ENCODE results near the gene ZNF688. TPM values are rescaled to one million over a fixed set of nuclear protein-coding genes. Genes with fewer than 3 reads are reported as not detected.
A peak's percentile ranks its signal among the peaks of the same experiment; 100 is the strongest.
"Not testable (repeated sequence)": the region's sequence is repeated elsewhere in the genome, so short reads cannot be mapped to it uniquely, and the experiment has no call there.

The ZNF688 gene
- total RNA-seq, 2 donors from 2014 or later: 11.4 to 14.0 TPM

DNA sequence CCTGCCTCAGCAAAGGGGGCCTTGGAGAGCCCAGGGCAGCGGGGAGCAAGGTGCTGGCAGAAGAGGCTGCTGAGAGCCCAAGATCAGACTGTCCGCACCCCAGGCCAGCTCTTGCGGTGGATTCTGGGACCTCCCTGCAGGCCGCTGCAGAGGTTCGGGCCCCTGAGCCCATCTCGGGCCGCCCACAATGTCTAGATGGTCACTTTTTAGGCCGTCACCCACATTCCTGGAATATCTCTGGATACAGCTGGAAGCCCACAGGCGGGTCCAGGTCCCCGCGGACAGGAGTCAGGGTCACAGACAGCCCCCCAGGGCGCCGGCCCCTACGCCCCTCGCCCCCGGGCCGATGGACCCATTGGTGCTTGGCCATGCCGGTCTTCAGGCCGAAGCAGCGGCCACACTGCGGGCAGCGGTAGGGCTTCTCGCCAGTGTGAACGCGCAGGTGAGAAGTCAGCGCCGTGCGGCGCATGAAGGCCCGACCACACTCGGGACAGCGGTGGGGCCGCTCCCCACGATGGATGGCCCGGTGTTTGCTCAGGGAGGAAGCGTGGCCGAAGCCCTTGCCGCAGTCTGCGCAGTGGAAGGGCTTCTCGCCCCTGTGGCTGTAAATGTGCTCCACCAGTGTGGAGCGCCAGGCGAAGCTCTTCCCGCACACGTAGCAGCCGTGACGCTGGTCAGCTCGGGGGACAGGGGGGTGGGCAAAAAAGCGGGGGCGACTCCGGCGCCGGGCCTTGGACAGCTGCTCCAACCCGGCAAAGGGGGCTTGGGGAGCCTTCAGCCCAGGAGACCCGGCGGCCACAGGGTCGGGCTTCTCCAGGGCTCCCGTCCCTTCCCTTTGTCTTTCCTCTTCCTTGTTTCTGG, 39.0 kb downstream of the ZNF688 start:
- H3K4me3 Mint-ChIP-seq: peak overlapping the region; percentile 98

DNA sequence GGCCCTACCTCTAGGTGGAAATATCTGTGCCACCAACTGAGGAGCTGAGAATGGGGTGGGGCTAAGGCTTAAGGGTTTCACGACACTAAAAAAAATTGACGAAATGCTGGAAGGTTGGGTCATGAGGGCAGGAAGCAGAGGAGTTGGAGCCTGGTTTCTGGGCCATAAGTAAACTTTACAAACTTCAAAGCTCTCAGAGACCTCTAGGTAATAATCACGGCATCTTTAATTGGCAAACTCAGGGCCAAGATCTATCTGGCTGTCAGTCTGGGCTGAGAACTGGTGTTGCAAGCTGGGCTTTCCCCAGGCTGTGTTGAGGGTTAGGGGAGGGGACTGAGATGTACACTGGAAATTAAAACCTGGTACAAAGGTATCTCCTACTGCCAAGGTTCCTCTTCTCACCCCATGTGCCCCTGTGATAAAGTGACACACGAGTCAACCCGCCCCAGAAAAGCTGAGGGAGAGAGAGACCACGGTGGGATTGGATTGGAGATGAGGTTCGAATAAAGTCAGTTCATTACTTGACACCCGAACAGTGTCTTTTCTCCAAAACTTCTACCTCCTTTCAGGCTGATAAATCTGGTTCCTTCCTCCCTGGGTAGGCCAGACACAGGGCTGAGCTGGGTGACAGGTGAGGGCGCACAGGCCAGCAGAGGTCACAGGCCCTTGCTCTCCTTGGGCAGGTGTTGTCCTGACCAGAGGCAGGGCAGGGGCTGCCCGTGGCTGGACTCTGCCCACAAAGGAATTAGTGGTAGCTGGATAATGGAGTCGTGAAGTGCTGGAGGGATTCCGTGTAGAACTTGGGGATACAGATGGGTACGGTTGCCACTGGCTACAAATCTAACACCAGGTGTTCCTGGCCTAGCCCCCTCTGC, 41.1 kb downstream of the ZNF688 start:
- peaks cover 36% of the 10 kb centered on the region for H3K4me1 Mint-ChIP-seq

More for the DNA sequence above, 39.0 kb downstream of the ZNF688 start:
- no peaks in the 10 kb centered on the region for H3K36me3 Mint-ChIP-seq (ENCODE audit: low read depth)
- H3K4me1 Mint-ChIP-seq: peaks cover 45% of the 10 kb centered on the region
- no peaks in the 10 kb centered on the region for H3K27me3 Mint-ChIP-seq
- H3K27ac Mint-ChIP-seq: peak overlapping the region; percentile 99
- H3K9me3 ChIP-seq (ENCODE audit: control insufficient read depth, low read length, poor library complexity, severe bottlenecking): no peaks in the 10 kb centered on the region
- ATAC-seq (no peak), DNase-seq (no peak)

DNA sequence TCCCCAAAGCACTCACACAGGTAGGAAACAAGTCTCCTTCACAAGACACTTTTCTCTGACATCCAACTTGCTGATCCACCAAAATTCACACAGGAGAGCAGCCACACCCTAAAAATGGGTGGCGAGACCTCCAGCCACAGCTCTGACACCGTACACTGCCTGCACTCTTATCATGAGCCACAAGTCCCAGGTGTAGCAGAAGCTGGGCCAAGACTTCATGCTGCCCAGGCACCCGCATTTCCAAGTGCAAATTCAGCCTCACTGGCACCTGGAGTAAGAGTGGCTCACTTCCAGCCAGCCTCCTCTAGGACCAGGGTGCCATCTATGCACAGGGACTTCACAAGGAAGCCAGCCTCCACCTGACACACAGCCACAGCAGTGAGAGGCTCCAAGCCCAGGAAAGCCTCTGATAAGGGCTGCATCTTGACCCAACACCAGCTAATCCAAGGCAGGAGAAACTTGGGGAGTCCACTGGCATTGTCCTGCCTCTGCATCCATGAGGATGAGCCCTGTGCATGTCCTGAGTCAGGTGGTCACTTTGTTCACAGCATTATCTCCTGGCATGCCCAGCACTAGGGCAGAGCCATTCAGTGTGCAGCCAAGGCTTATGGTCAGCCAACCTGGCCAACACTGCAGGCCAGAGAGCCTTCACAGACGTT, 42.6 kb downstream of the ZNF688 start:
- H3K4me1 Mint-ChIP-seq: peaks cover 29% of the 10 kb centered on the region
- no peaks in the 10 kb centered on the region for H3K9me3 ChIP-seq (ENCODE audit: control insufficient read depth, low read length, poor library complexity, severe bottlenecking)
- no peak for DNase-seq
- no peaks in the 10 kb centered on the region for H3K36me3 Mint-ChIP-seq (ENCODE audit: low read depth)
- no peak for ATAC-seq
- H3K27me3 Mint-ChIP-seq: no peaks in the 10 kb centered on the region
- H3K4me3 Mint-ChIP-seq: peak overlapping the region; percentile 89
- peak overlapping the region; percentile 86 for H3K27ac Mint-ChIP-seq

More for the DNA sequence above, 41.1 kb downstream of the ZNF688 start:
- no peaks in the 10 kb centered on the region for H3K9me3 ChIP-seq (ENCODE audit: control insufficient read depth, low read length, poor library complexity, severe bottlenecking)
- DNase-seq (no peak), ATAC-seq (peak; percentile 32)
- Mint-ChIP-seq H3K27ac (peak overlapping the region; percentile 86), H3K27me3 (no peaks in the 10 kb centered on the region), H3K4me3 (peak overlapping the region; percentile 41), H3K36me3 (ENCODE audit: low read depth) (no peaks in the 10 kb centered on the region)

DNA sequence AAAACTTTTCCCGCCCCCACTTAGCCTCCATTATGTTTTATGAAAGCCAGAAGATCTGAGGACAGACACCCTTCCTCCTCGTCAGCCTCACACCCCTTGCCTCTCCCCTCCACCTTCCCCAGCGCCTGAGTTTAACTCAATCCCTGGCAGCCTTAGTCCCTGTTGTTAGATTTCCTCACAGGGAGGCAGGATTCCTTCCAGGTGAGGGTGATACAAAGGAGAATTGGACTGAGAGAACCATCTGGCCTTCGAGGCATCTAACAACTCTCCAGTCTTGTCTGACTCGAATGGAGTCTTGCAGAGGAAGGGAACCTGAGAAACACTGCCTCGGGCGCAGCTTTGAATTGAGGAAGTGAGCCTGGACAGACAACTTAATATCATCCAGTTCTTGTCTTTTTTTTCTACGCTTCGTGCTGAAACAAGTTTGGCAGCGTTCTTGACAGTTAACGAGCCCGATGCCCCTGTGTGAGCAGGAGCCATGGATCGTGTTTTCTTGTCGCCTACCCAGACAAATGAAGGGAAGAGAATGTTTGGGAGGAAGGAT, 43.8 kb downstream of the ZNF688 start:
- DNase-seq (no peak), ATAC-seq (no peak)
- Mint-ChIP-seq H3K4me1 (peaks cover 24% of the 10 kb centered on the region), H3K4me3 (peak overlapping the region; percentile 89), H3K36me3 (ENCODE audit: low read depth) (no peaks in the 10 kb centered on the region), H3K27me3 (no peaks in the 10 kb centered on the region), H3K27ac (peak overlapping the region; percentile 85)
- no peaks in the 10 kb centered on the region for H3K9me3 ChIP-seq (ENCODE audit: control insufficient read depth, low read length, poor library complexity, severe bottlenecking)

DNA sequence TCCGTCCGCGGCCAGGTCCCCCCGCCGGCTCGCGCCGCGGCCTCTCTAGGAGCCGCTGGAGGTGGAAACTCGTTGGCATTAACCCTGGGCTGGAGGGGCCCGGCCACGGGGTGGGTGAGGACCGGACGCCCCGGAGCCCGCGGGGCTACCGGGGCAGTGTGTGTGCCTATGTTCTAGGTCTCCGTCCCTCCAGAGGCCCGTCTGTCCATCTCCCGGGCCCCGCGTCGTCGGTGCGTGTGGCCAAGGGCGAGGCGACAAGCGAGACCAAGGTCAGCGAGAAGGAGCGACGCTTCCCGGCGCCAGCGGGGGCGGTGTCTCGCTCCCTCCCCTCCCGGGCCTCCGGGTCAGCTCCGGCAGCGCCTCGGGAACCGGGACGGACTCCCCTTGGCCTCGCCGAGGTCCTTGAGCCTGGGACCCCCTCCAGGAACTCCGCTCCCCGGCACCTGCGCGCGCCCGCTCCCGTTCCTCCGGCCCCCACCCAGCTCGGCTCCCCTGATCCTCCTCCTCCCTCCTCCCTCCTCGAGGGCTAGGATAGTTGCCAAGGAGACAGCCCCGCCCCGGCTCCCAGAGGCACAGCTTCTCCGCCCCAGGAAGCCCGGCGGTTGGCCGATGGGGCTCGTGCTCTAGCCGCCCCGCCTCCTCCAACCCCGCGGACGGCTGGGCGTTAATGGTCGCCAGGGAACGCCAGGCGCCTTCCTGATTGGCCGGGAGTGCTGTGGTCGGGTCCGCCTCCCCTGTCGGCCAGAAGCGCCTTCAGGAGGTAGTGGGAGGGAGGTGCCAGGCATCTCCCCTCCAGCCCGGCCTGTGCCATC, 44.5 kb downstream of the ZNF688 start:
- Mint-ChIP-seq H3K4me3 (peak overlapping the region; percentile 89), H3K4me1 (peaks cover 28% of the 10 kb centered on the region), H3K36me3 (ENCODE audit: low read depth) (peaks cover 3% of the 10 kb centered on the region), H3K27me3 (no peaks in the 10 kb centered on the region), H3K27ac (peak overlapping the region; percentile 85)
- no peaks in the 10 kb centered on the region for H3K9me3 ChIP-seq (ENCODE audit: control insufficient read depth, low read length, poor library complexity, severe bottlenecking)
- DNase-seq (peak; percentile 60 to 86 (median 83)), ATAC-seq (peak; percentile 73)

DNA sequence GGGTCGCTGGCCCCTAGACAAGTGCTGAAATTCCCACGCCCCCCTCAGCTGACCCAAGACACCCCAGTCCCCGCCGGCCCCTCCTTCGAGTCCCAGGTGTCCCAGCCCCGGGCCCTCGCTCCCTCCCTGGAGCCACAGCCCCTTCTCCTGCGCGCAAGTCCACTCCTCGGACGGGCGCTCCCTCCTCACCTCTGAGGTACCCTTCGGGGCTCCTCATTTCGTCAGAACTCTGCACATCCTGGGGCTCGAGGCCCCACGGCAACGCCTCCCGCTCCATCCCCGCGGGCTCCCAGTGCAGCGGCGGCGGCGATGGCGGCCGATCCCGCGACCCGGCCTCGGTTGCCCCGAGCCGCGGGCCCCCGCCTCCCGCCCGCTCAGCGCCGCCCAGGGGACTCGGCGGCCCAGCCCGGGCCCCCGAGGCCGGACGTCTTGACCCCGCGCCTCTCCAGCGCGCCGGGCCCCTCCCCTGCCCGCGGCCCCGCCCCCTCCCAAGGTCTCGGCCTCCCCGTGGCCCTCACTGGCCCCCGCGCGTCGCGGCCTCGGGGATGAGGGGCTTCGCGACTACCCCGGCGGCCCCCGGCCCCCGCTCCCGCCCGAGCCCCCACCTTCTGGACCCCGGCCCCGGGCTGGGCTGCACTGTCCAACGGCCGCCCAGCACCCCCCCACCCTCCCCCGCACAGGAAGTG, 45.2 kb downstream of the ZNF688 start, which contains the start of gene ZNF768:
Gene ZNF768, minus strand, starts transcription at position 430 of the 686 bp plus-strand sequence. Its CDS starts 153 bp downstream, at position 277.
- no peaks in the 10 kb centered on the region for H3K9me3 ChIP-seq (ENCODE audit: control insufficient read depth, low read length, poor library complexity, severe bottlenecking)
- no peaks in the 10 kb centered on the region for H3K27me3 Mint-ChIP-seq
- H3K36me3 Mint-ChIP-seq (ENCODE audit: low read depth): peaks cover 3% of the 10 kb centered on the region
- peaks cover 30% of the 10 kb centered on the region for H3K4me1 Mint-ChIP-seq
- H3K27ac Mint-ChIP-seq: peak within 1 kb of the TSS; percentile 85
- peak; percentile 22 for ATAC-seq
- peak in 2 of 3 donors; percentile 35 to 46 for DNase-seq
- H3K4me3 Mint-ChIP-seq: peak within 1 kb of the TSS; percentile 89

DNA sequence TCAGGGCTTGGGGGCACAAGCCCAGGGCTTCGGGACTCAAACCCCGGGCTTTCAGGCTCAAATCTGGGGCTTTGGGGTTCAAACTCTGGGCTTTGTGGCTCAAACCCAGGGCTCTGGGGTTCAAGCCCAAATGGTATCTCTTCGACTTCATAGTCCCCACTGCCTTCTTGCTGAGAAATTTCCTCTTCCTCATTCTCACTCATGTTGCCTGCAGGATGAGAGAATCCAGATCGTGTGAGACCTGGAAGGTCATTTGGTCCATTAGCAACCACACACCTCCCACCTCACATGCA, 45.7 kb downstream of the ZNF688 start:
- DNase-seq (no peak), ATAC-seq (no peak)
- Mint-ChIP-seq H3K36me3 (ENCODE audit: low read depth) (peaks cover 3% of the 10 kb centered on the region), H3K4me1 (peaks cover 27% of the 10 kb centered on the region), H3K4me3 (peak overlapping the region; percentile 80), H3K27me3 (no peaks in the 10 kb centered on the region), H3K27ac (peak overlapping the region; percentile 8)
- no peaks in the 10 kb centered on the region for H3K9me3 ChIP-seq (ENCODE audit: control insufficient read depth, low read length, poor library complexity, severe bottlenecking)

DNA sequence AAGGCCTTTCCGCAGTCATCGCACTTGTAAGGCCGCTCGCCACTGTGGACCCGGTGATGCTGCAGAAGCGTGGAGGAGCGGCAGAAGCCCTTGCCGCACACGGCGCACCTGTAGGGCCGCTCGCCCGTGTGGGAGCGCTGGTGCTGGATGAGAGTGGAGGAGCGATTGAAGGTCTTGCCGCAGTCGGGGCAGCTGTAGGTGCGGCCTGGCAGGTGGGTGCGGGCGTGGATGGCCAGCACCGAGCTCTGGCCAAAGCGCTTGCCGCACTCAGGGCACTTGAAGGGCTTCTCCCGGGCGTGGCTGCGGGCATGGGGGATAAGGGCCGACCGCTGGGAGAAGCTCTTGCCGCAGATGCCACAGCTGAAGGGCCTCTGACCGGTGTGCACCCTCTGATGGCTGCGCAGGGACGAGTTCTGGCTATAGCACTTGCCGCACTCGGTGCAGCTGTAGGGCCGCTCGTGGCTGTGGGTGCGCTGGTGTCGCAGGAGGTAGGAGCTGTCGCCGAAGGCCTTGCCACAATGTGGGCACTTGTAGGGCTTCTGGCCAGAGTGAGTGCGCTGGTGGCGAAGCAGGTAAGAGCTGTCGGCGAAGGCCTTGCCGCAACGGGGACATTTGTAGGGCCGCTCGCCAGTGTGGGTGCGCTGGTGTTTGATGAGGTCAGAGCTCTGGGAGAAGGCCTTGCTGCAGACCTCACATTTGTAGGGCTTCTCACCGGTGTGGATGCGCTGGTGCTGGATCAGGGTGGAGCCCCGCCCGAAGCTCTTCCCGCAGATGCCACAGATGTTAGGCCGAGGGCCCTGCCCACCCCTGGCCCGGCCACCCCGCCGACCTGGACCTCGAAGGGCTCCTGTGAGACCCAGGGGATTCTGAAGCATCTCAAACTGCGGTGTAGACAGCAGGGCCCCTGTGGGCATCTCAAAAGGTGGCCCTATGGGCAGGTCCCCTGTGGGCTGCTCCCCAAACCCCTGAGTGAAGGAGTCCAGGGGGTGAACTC, 46.6 kb downstream of the ZNF688 start:
- Mint-ChIP-seq H3K4me1 (peaks cover 23% of the 10 kb centered on the region), H3K27ac (peak overlapping the region; percentile 8), H3K4me3 (peak overlapping the region; percentile 63), H3K36me3 (ENCODE audit: low read depth) (peaks cover 3% of the 10 kb centered on the region), H3K27me3 (no peaks in the 10 kb centered on the region)
- ATAC-seq (no peak), DNase-seq (no peak)
- H3K9me3 ChIP-seq (ENCODE audit: control insufficient read depth, low read length, poor library complexity, severe bottlenecking): no peaks in the 10 kb centered on the region

DNA sequence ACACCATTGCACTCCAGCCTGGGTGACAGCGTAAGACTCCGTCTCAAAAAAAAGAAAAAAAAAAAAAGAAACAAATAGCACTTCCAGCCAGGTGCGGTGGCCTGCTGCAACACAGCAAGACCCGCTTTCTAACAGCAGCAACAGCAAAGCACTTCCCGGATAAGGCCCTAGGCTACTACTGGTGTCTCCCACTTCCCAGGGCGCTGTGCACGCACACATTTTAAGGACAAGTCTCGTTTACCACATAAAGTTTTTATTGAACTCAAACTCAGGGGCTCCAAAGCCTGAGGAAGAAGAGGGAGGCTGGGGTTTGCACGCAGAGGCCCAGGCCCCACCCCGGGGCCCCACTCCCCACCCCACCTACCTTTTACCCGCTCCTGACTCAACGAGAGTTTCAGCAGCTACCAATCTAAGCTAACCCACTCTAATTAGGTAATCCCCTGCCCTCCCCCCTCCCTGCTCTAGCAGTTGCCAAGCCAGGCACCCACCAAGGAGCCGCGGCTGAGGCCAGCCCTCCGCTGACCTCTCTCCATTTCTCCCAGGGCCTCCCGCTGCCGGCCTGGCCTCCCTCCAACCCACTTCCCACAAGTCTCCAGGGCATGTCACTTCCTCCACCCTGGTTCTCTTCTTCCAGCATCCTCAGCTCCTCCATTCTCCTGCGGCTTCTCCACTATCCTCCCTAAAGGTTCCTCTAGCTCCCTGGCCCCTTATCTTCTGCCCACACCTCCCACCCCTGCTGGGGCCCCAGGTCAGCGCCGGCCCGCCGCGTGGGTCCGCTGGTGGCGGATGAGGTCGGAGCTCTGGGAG, 47.5 kb downstream of the ZNF688 start:
- no peak for DNase-seq
- Mint-ChIP-seq H3K4me1 (peaks cover 23% of the 10 kb centered on the region), H3K4me3 (no peak overlapping the region), H3K27me3 (no peaks in the 10 kb centered on the region), H3K27ac (no peak overlapping the region), H3K36me3 (ENCODE audit: low read depth) (peaks cover 11% of the 10 kb centered on the region)
- H3K9me3 ChIP-seq (ENCODE audit: control insufficient read depth, low read length, poor library complexity, severe bottlenecking): no peaks in the 10 kb centered on the region
- no peak for ATAC-seq

DNA sequence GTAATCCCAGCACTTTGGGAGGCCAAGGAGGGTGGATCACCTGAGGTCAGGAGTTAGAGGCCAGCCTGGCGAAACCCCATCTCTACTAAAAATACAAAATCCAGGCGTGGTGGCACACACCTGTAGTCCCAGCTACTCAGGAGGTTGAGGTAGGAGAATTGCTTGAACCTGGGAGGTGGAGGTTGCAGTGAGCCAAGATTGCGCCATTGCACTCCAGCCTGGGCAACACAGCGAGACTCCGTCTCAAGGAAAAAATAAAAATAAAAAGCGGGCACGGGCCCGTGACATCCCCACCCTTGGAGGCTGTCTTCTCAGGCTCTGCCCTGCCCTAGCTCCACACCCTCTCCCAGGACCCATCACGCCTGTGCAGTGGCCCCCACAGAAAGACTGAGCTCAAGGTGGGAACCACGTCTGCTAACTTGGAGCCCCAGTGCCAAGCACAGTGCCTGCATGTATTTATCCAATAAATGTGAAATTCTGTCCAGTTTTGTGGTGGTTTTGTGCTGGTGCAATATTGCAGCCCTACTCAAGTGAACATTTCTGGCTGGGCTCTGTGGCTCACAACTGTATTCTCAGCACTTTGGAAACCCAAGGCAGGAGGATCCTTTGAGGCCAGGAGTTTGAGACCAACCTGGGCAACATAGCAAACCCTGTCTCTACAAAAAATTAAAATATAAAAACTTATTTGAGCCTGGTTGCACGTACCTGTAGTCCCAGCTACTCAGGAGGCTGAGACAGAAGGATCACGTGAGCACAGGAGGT, 48.6 kb downstream of the ZNF688 start:
- H3K27ac Mint-ChIP-seq: peak overlapping the region; percentile 27
- not testable (repeated sequence) for H3K9me3 ChIP-seq (ENCODE audit: control insufficient read depth, low read length, poor library complexity, severe bottlenecking); DNase-seq; H3K4me3 Mint-ChIP-seq; H3K27me3 Mint-ChIP-seq; ATAC-seq
- peaks cover 11% of the 10 kb centered on the region for H3K36me3 Mint-ChIP-seq (ENCODE audit: low read depth)
- peaks cover 20% of the 10 kb centered on the region for H3K4me1 Mint-ChIP-seq
